Transverse colon (tissue), 4 donors: ENCODE data around the gene EPB42.

ENCODE experiments used
- CTCF ChIP-seq, 5 experiments: fragments of 200-600 bp in 3 of 5; fragments of 450-650 bp in 2 of 5; sonication (generic) in 3 of 5; IDR thresholded peaks; 1 replicate in 2 of 5; 2 replicates in 3 of 5; pipeline ENCODE4 v1.5.1; 2016 to 2017; ENCODE audit warnings: antibody characterized with exemption in 5 of 5, inconsistent platforms in 3 of 5, mild to moderate bottlenecking in 2 of 5, moderate library complexity in 1 of 5
- POLR2A ChIP-seq: fragments of 450-650 bp; IDR thresholded peaks from one replicate; pipeline ENCODE4 v1.6.1; 2016; ENCODE audit warnings: antibody characterized with exemption, mild to moderate bottlenecking, moderate library complexity
- POLR2AphosphoS5 ChIP-seq, 3 donors: sonication (generic); formaldehyde crosslinking; IDR thresholded peaks; one replicate each; pipeline ENCODE4 v1.6.1; 2016; ENCODE audit warnings: antibody characterized with exemption in 3 of 3

GRCh38 chr15:43153269-43153668 is 67.5 kb downstream of the EPB42 start:
- no peak for TF ChIP-seq CTCF (IDR thresholded peaks at IDR 0.05)
- no peak for TF ChIP-seq POLR2AphosphoS5 (IDR thresholded peaks at IDR 0.05)
- no peak for TF ChIP-seq POLR2A
